NOMO-1 treated with DMSO at 0.1 percent for 48 hours (cell line): Measurements from ENCODE around the gene TMEM221.
A peak's percentile ranks its signal among the peaks of the same experiment; 100 is the strongest.
"Not testable (repeated sequence)": the region's sequence is repeated elsewhere in the genome, so short reads cannot be mapped to it uniquely, and the experiment has no call there.

Experiments used
- DNase-seq: peaks from one replicate; lab custom pipeline; 2025; ENCODE audit not compliant: unreplicated experiment; lab: John Stamatoyannopoulos, UW

Gene TMEM221

DNA sequence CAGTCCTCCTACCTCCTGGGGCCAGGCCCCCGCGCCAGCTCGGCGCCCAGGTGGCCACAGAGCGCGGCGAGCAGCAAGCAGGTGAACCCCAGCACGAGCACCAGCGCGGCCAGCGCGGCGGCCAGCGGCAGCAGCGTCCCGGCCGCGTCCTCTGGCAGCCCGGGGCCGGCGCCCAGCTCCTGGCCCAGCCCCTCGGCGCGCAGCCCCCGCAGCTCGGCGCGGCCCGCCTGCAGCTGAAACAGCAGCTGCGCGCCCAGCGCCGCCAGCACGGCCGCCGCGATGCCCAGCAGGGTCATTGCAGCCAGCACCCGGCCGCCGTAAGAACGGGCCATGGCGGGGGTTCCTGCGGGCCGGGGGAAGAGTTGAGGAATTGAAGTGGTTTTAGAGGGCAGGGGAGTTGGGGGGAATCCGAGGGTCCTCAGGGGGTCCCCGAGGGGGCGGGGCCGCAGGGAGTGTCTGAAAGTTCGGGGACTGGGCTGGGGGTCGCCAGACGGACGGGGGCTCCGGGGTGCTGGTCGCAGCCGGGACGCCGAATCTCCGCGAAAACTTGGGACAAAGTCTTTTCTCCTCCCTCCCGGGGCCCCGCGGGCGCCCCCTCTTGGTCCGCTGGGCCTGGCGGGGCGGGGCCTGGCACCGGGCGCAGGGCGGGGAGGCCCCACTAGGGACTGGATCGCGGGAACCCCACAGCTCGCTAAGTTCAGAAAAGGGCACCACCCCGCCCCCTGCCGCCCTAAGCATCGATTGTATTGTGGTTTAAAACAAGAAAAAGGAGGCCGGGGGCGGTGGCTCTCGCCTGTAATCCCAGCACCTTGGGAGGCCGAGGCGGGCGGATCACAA lies at the start of gene TMEM221:
Gene TMEM221, minus strand, starts transcription at position 538 of the 837 bp plus-strand sequence. Its CDS starts 206 bp downstream, at position 332.
- DNase-seq, result peak; percentile 33

- DNase-seq, result no peak
Measured at GRCh38 chr19:17497149-17497798, 48.8 kb upstream of the TMEM221 start.

DNA sequence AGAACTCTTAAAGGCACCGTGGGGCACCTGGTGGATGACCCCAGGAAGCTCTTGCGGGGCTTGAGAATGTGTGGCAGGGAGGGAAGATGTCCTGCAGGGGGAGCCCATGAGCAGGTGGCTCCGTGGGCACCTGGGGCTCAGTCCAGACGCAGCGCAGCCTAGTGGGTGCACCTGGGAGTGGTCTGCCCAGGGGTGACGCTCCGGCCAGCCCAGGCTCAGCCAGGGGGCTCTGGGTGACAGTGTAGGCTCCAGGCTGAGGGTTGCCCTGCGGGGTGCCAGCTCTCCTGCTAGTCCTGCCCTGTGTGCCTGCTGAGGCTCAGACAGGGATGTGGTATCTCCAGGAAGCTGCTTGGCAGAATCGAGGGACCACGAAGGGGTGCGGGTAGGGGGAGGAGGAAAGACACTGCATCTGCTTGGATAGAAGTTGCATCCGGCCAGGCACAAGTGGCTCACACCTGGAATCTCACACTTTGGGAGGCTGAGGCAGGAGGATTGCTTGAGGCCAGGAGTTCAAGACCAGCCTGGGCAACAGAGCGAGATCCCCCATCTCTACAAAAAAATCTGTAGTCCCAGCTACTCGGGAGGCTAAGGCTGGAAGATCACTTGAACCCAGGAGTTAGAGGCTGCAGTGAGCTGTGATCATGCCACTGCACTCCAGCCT lies 48.0 kb upstream of the TMEM221 start:
- DNase-seq, result peak; percentile 77

DNA sequence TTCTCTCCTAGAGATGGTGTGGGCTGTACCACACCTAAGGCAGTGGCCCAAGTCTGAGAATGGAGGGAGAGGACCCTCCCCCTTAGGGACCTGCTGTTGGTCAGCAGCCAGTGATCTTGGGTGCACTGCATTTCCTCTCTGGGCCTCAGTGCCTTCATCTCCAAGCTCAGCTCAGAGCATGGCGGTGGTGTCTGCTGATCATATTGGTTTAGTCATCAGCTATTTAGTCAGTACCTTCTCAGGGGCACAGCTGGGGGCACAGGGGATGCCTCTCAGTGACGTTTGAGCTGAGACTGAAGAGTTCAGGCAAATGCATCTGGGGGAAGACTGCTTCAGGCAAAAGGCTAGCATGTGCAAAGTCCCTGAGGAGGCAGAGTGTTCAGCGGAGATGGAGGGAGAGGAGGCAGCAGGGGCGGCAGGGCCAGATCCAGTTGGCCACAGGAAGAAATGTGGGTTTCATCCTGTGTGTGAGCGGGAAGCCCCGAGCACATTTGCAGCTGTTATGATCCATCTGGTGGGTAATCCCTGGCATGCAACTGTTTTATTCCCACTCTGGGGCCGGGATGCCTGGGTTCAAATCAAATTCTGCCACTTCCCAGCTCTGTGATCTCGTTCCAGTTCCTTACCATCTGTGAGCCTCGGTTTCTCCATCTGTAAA lies 47.3 kb upstream of the TMEM221 start:
- DNase-seq, result no peak

DNA sequence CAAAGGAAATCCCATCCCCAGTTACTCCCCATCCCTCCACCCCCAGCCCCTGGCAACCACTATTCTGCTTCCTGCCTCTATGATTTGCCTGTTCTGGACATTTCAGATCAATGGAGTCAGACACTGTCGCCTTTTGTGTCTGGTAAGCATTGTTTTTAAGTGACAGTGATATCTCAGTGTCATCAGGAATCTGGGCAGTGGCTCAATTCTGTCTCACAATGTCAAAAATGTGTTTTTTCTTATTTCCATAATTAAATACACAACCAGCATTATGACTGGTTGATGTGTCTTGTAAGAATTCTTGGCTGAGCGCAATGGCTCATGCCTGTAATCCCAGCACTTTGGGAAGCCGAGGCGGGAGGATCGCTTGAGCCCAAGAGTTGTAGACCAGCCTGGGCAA lies 42.8 kb upstream of the TMEM221 start:
- no peak for DNase-seq

DNA sequence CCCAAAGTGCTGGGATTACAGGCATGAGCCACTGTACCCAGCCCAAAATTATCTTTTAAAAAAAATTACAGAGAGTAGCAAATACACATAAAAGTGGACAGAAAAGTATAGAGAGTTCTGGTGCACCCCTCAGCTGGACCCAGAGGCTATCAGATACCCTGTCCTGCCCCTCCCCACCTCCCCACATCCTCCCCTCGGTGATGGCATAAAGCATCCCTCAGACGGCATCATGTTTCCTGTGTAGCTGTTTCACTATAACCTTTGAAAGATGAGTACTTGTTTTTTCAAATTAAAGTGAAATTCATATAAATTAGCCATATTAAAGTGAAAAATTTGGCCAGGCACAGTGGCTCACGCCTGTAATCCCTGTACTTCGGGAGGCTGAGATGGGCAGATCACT lies 41.9 kb upstream of the TMEM221 start:
- DNase-seq, result no peak

GRCh38 chr19:17489392-17490030 lies 41.0 kb upstream of the TMEM221 start:
- no peak for DNase-seq

DNA sequence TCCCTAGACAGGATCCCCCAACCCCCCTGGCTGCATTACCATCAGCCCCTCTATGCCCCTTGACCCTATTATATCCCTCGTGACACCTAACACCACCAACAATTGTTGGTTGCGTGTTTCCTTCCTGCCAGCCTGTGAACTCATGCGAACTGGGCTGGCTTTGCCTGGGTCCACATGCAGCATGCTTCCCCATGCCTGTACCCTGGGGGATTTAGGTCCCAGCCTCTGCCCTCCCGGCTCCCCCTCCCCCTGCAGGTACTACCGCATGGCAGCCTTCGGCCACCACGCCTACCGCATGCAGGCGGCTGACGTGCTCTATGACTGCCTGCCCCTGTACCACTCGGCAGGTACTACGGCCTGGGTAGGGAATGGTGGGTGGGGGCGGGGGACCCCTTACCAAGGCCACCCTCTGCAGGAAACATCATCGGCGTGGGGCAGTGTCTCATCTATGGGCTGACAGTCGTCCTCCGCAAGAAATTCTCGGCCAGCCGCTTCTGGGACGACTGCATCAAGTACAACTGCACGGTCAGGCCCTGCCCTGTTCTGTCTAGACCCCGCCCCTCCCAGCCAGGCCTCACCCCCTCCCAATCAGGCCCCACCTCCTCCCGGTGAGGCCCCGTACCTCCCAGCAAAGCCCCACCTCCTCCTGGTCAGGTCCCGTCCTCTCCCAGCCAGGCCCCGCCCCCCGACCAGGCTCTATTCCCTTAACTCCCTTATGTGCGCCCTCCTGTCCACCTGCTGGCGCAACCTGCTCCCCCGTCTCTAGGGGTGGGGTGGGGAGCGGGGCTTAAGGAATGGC lies 40.3 kb upstream of the TMEM221 start:
- DNase-seq, result no peak

DNA sequence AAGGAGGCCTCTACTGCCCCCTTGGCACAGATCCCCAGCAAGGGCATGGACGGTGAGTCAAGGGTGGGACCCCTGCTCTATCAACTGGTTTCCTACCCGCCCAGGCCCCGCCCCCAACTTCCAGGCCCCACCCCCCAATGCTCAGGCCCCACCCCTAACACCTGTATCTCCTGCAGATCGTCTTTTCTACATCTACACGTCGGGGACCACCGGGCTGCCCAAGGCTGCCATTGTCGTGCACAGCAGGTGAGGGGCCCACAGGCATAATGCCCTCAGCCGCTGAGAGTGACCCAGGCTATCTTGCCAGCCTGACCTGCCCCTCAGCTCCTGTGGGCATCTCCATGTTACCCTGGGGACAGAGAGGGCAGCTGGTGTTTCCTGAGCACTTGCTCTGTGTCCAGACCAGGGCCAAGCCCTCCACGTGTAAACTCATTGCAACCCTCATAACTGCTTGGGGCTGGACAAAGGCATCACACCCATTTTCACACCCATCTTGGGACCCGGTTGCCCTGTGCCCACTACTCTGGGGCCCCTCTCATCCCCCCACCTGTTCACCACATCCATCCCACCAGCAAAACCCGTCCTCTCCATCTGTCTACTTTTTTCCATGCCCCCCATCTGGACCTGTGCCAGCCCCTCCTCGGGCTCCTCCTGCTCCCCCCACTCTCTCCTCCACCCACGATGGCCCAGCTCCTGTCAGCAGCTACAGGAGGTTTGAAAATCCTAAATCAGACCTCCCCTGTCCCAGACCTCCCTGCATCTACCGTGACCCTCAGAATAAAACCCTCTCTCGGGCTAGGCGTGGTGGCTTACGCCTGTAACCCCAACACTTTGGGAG lies 39.0 kb upstream of the TMEM221 start:
- DNase-seq, result no peak

GRCh38 chr19:17486545-17487240 lies 38.2 kb upstream of the TMEM221 start:
- DNase-seq, result no peak

GRCh38 chr19:17484520-17485185 lies 36.2 kb upstream of the TMEM221 start:
- no peak for DNase-seq

DNA sequence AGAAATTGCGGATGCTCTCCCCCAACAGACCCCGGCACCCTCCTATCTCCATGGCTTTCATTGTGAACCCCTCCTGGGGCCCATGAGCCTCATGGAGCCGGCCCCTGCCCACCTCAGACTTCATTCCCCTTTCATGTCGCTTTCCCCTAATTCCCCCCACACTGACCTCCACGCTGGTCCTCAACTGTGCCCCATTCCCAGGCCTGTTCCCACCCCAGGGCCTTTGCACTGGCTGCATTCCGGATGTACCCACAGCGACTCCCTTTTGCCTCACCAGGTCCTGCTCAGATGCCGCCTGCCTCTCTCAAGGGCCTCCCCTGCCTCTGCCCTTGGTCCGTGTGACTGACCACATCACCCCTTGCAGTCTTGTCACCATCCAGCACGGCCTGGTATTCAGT lies 35.1 kb upstream of the TMEM221 start:
- no peak for DNase-seq

GRCh38 chr19:17482877-17483604 lies 34.6 kb upstream of the TMEM221 start:
- no peak for DNase-seq

DNA sequence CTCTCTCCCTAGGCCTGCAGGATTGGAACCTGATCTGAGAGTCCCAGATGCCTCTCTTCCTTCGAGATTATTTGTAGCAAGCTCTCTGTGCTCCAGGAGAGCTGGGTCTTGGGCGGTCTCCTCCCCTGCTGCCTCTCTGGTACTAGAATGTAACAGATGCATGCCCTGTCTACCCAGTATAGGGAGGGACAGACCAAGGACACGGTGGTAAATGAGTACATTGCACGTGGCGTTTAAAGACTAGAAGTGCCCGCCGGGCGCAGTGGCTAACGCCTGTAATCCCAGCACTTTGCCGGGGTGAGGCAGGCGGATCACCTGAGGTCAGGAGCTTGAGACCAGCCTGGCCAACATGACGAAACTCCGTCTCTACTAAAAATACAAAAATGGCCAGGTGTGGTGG lies 33.5 kb upstream of the TMEM221 start:
- no peak for DNase-seq

GRCh38 chr19:17479325-17479791 lies 30.9 kb upstream of the TMEM221 start:
- DNase-seq, result no peak

- no peak for DNase-seq
Measured at GRCh38 chr19:17475541-17476115, 27.2 kb upstream of the TMEM221 start.

DNA sequence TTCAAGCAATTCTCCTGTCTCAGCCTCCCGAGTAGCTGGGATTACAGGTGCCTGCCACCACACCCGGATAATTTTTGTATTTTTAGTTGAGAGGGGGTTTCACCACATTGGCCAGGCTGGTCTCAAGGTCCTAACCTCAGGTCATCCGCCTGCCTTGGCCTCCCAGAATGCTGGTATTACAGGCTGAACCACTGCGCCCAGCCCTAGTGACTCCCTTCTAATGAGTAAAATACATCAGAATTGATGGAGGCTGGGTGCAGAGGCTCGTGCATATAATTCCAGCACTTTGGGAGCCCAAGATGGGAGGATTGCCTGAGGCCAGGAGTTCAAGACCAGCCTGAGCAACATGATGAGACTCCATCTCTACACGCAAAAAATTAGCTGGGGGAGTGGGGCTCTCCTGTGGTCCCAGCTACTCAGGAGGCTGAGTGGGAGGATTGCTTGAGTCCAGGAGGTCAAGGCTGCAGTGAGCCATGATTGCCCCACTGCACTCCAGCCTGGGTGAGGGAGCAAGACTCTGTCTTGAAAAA lies 26.6 kb upstream of the TMEM221 start:
- not testable (repeated sequence) for DNase-seq
